GM23338 (cell line): ENCODE results near the gene C17orf114.
A peak's percentile ranks its signal among the peaks of the same experiment; 100 is the strongest.

ENCODE experiments used
- ATAC-seq: fragments of 200-7000 bp; cut with Tn5 transposase; 3 replicates; pipeline ENCODE4 v1.9.1; 2020
- DNase-seq: peaks from one replicate; pipeline ENCODE4 v3.0.0-alpha.2; 2015; ENCODE audit warnings: low spot score
- H2AFZ ChIP-seq: fragments of 200-600 bp; sonication (generic); 2 replicates; pipeline ENCODE4 v1.8.0; 2016; ENCODE audit warnings: antibody characterized with exemption, mild to moderate bottlenecking, moderate library complexity
- H3F3A ChIP-seq: fragments of 200-600 bp; sonication (generic); replicated peaks from 2 replicates; pipeline ENCODE4 v1.8.0; 2017; ENCODE audit warnings: antibody characterized with exemption, mixed run types, low read depth
- H3K27ac ChIP-seq: fragments of 200-600 bp; sonication (generic); 2 replicates; pipeline ENCODE4 v1.6.1; 2016; ENCODE audit warnings: low read depth
- H3K27me3 ChIP-seq: fragments of 200-600 bp; sonication (generic); 2 replicates; pipeline ENCODE4 v1.8.0; 2016; ENCODE audit warnings: mild to moderate bottlenecking, mixed run types, moderate library complexity; ENCODE audit not compliant: insufficient read depth
- H3K36me3 ChIP-seq: fragments of 200-600 bp; sonication (generic); 2 replicates; pipeline ENCODE4 v1.8.0; 2016; ENCODE audit warnings: mild to moderate bottlenecking; ENCODE audit not compliant: insufficient read depth
- H3K4me1 ChIP-seq: fragments of 200-600 bp; sonication (generic); 2 replicates; pipeline ENCODE4 v1.8.0; 2016; ENCODE audit warnings: mild to moderate bottlenecking, moderate library complexity; ENCODE audit not compliant: insufficient read depth
- H3K4me2 ChIP-seq: fragments of 200-600 bp; sonication (generic); 2 replicates; pipeline ENCODE4 v1.7.1; 2017; ENCODE audit warnings: mixed run types
- H3K4me3 ChIP-seq: fragments of 200-600 bp; sonication (generic); 2 replicates; pipeline ENCODE4 v1.6.1; 2016; ENCODE audit warnings: mixed run types
- H3K79me2 ChIP-seq: fragments of 200-600 bp; sonication (generic); replicated peaks from 2 replicates; pipeline ENCODE4 v1.8.0; 2017; ENCODE audit warnings: mild to moderate bottlenecking; ENCODE audit not compliant: insufficient read depth
- H3K9me2 ChIP-seq: fragments of 200-600 bp; sonication (generic); 2 replicates; pipeline ENCODE4 v1.8.0; 2017; ENCODE audit not compliant: insufficient read depth
- H4K20me1 ChIP-seq: fragments of 200-600 bp; sonication (generic); replicated peaks from 2 replicates; pipeline ENCODE4 v1.8.0; 2017; ENCODE audit warnings: mild to moderate bottlenecking; ENCODE audit not compliant: insufficient read depth
- H3K27ac Mint-ChIP-seq: 2 replicates; pipeline ENCODE4 v1.8.0; 2020; ENCODE audit warnings: inconsistent platforms, mild to moderate bottlenecking, moderate library complexity, mixed read lengths
- H3K27me3 Mint-ChIP-seq: 3 replicates; pipeline ENCODE4 v1.8.0; 2022; ENCODE audit warnings: low read depth, mild to moderate bottlenecking, moderate library complexity, mixed read lengths, inconsistent platforms; ENCODE audit not compliant: insufficient read depth, poor library complexity
- H3K36me3 Mint-ChIP-seq: 3 replicates; pipeline ENCODE4 v1.8.0; 2021; ENCODE audit warnings: low read depth, mild to moderate bottlenecking, inconsistent platforms, moderate library complexity, mixed read lengths
- H3K4me1 Mint-ChIP-seq: 3 replicates; pipeline ENCODE4 v1.8.0; 2020; ENCODE audit warnings: mild to moderate bottlenecking, inconsistent platforms, mixed read lengths
- H3K4me3 Mint-ChIP-seq: 3 replicates; pipeline ENCODE4 v1.8.0; 2021; ENCODE audit warnings: moderate library complexity, mild to moderate bottlenecking, inconsistent platforms, mixed read lengths
- H3K9me3 Mint-ChIP-seq: 3 replicates; pipeline ENCODE4 v1.8.0; 2020; ENCODE audit warnings: moderate library complexity, mild to moderate bottlenecking, inconsistent platforms, mixed read lengths
- CREB1 ChIP-seq: fragments of 250-450 bp; sonication (Bioruptor Pico); IDR thresholded peaks from 2 replicates; pipeline ENCODE4 v1.5.0; 2020; ENCODE audit warnings: low read depth, mild to moderate bottlenecking, moderate library complexity
- EZH2phosphoT487 ChIP-seq: fragments of 200-600 bp; sonication (generic); IDR thresholded peaks from one replicate; pipeline ENCODE4 v1.8.1; 2018; ENCODE audit warnings: antibody characterized with exemption; ENCODE audit not compliant: unreplicated experiment
- POLR2AphosphoS5 ChIP-seq: IDR thresholded peaks from 2 replicates; pipeline ENCODE4 v1.6.1; 2016; ENCODE audit warnings: antibody characterized with exemption, low read depth
- STAT1 ChIP-seq: IDR thresholded peaks from one replicate; pipeline ENCODE4 v1.6.1; 2016; ENCODE audit warnings: antibody characterized with exemption; ENCODE audit not compliant: unreplicated experiment
- ZNF331 ChIP-seq: fragments of 250-450 bp; sonication (Bioruptor Pico); IDR thresholded peaks from 2 replicates; pipeline ENCODE4 v1.5.0; 2020; ENCODE audit warnings: low read depth, mild to moderate bottlenecking, moderate library complexity
- TF ChIP-seq, protein P1 (sequence below): IDR thresholded peaks from one replicate; pipeline ENCODE4 v1.6.1; 2018; ENCODE audit warnings: antibody characterized with exemption; ENCODE audit not compliant: unreplicated experiment
- TF ChIP-seq, protein P2 (sequence below), 2 experiments: fragments of 200-600 bp in 1 of 2; sonication (generic) in 1 of 2; conservative IDR thresholded peaks; 2 replicates each; pipeline versions ENCODE4 v1.5.1 to v1.6.1; 2016 to 2017; ENCODE audit warnings: antibody characterized with exemption in 2 of 2, low read depth in 2 of 2, mild to moderate bottlenecking in 2 of 2, moderate library complexity in 1 of 2

Gene C17orf114

DNA sequence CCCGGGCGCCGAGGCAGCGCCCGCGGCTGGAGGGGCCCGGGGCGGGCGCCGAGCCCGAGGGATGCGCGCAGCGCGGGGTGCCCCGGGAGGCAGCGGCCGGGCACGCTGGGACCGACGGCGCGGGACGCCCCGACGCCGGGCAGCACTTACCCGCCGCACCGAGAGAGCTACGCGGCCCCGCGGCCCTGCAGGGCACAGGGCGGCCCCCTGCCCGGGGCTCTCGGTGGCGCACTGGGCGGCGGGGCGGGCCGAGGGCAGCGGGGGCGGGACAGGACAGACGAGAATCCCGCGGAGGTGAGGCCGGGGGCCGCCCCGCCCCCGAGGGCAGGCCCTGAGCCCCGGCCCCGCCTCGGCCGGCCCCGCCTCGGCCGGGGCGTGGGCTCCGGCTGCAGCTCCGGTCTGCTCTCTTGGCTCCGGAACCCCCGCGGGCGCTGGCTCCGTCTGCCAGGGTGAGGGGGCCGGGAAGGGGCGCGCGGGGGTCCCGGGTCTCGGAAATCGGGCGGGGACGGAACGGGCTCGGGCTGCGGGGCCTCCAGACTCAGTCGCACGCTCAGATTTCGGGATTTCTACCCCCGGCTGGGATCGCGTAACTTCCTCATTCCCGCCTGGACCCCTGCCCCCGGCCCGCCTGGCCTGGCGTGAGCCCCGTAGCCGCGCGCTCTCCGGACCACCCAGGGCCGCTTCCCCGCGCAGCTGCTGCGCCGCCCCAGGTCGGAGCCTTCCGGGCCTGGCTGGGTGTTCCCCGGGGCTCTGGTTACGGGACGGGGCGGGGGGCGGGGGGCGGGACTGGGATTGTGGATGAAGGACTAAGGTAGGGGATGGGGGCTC lies 4.9 kb upstream of the C17orf114 start, which contains the start of gene PLD2:
PLD2 (plus strand) TSS at position 376 of the 828 bp plus-strand sequence. CDS start 621 bp downstream, outside the sequence.
- peak; percentile 93 for DNase-seq
- H3K27ac Mint-ChIP-seq = peak within 1 kb of the TSS; percentile 80; the same call in 1 of the 2 replicates
- H3K27ac ChIP-seq = 0 out of 2 replicates have a peak within 1 kb of the TSS, but pooled peaks have one; percentile 6

More for the DNA sequence above, 4.9 kb upstream of the C17orf114 start, which contains the start of gene PLD2:
- H4K20me1 ChIP-seq = no peaks in the 10 kb centered on the region; the same call in 1 of the 2 replicates
- no peaks in the 10 kb centered on the region for H3K27me3 ChIP-seq
- H3K79me2 ChIP-seq = no peaks in the 10 kb centered on the region
- no peaks in the 10 kb centered on the region for H3F3A ChIP-seq
- H3K4me2 ChIP-seq = peak within 1 kb of the TSS; percentile 80
- Mint-ChIP-seq H3K27me3 (peaks cover 20% of the 10 kb centered on the region), H3K36me3 (peaks cover 21% of the 10 kb centered on the region), H3K4me1 (peaks cover 8% of the 10 kb centered on the region; the same call in 2 of the 3 replicates), H3K9me3 (peaks cover 3% of the 10 kb centered on the region; the same call in 2 of the 3 replicates), H3K4me3 (peak within 1 kb of the TSS; percentile 91)
- TF ChIP-seq ZNF331 = no peak
- TF ChIP-seq, protein P1, sequence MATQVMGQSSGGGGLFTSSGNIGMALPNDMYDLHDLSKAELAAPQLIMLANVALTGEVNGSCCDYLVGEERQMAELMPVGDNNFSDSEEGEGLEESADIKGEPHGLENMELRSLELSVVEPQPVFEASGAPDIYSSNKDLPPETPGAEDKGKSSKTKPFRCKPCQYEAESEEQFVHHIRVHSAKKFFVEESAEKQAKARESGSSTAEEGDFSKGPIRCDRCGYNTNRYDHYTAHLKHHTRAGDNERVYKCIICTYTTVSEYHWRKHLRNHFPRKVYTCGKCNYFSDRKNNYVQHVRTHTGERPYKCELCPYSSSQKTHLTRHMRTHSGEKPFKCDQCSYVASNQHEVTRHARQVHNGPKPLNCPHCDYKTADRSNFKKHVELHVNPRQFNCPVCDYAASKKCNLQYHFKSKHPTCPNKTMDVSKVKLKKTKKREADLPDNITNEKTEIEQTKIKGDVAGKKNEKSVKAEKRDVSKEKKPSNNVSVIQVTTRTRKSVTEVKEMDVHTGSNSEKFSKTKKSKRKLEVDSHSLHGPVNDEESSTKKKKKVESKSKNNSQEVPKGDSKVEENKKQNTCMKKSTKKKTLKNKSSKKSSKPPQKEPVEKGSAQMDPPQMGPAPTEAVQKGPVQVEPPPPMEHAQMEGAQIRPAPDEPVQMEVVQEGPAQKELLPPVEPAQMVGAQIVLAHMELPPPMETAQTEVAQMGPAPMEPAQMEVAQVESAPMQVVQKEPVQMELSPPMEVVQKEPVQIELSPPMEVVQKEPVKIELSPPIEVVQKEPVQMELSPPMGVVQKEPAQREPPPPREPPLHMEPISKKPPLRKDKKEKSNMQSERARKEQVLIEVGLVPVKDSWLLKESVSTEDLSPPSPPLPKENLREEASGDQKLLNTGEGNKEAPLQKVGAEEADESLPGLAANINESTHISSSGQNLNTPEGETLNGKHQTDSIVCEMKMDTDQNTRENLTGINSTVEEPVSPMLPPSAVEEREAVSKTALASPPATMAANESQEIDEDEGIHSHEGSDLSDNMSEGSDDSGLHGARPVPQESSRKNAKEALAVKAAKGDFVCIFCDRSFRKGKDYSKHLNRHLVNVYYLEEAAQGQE = no peak
- TF ChIP-seq STAT1 = no peak
- TF ChIP-seq POLR2AphosphoS5 = peak; percentile 70
- TF ChIP-seq EZH2phosphoT487 = no peak
- TF ChIP-seq, protein P2, sequence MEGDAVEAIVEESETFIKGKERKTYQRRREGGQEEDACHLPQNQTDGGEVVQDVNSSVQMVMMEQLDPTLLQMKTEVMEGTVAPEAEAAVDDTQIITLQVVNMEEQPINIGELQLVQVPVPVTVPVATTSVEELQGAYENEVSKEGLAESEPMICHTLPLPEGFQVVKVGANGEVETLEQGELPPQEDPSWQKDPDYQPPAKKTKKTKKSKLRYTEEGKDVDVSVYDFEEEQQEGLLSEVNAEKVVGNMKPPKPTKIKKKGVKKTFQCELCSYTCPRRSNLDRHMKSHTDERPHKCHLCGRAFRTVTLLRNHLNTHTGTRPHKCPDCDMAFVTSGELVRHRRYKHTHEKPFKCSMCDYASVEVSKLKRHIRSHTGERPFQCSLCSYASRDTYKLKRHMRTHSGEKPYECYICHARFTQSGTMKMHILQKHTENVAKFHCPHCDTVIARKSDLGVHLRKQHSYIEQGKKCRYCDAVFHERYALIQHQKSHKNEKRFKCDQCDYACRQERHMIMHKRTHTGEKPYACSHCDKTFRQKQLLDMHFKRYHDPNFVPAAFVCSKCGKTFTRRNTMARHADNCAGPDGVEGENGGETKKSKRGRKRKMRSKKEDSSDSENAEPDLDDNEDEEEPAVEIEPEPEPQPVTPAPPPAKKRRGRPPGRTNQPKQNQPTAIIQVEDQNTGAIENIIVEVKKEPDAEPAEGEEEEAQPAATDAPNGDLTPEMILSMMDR (conservative IDR thresholded peaks at IDR 0.05; ENCODE audit: low read depth in 2 of 2) = no peak
- no peak for TF ChIP-seq CREB1 (CRISPR knock-in tag)
- peak within 1 kb of the TSS; percentile 78; the same call in 1 of the 2 replicates for H2AFZ ChIP-seq
- H3K4me3 ChIP-seq = peak within 1 kb of the TSS; percentile 77
- peaks cover 14% of the 10 kb centered on the region for H3K36me3 ChIP-seq
- no peaks in the 10 kb centered on the region for H3K9me2 ChIP-seq
- ATAC-seq = peak; percentile 93
- H3K4me1 ChIP-seq = peaks cover 6% of the 10 kb centered on the region
